Left cardiac atrium (tissue), 4 donors: Measurements from ENCODE around the gene FCRL6. TPM values are rescaled to one million over a fixed set of nuclear protein-coding genes. Genes with fewer than 3 reads are reported as not detected.
A peak's percentile ranks its signal among the peaks of the same experiment; 100 is the strongest.

Source experiments
- ATAC-seq, 2 donors: fragments of 200-7000 bp; cut with Tn5 transposase; one replicate each; pipeline ENCODE4 v1.9.1; 2020; ENCODE audit warnings: mild to moderate bottlenecking in 2 of 2, moderate library complexity in 2 of 2
- DNase-seq: peaks from one replicate; pipeline ENCODE4 v3.0.0-alpha.2; 2020
- intact Hi-C, 2 donors: fragments of 100-400 bp; cut with DNase I; formaldehyde crosslinking; loops; one replicate each; pipeline versions ENCODE4 v1.14.1 to v1.15.1; 2022 to 2023
- total RNA-seq, 2 donors: library from RNA; stranded (reverse); fragmentation: NEBNext Ultra II Directional; extraction: Animal tissue kit (Norgen Biotek cat#: 25700); gene quantifications; one replicate each; pipeline ENCODE4 v1.2.1, GENCODE V29; 2021
- donor health status: DM: no; HTN: yes; CAD: no.
- donor health status: DM: no; HTN: yes; CAD: no; lungs with severe emphysema.
- donor health status: DM: yes; HTN: yes; CAD: no.
- donor health status: Dilated cardiomyopathy.

FCRL6 gene
- total RNA-seq, 2 donors from 2014 or later, result 0.21 to 1.1 TPM

GRCh38 chr1:159854116-159854692 is 52.0 kb downstream of the FCRL6 start:
- ATAC-seq (peak; percentile 89 to 90), DNase-seq (peak; percentile 88)
- intact Hi-C loops, result loop anchor here in 1 of 2 donors (5.0 kb wide), 1 partner anchor 72 kb away; the partner anchor contains the start of gene DUSP23

- ATAC-seq (peak; percentile 97), DNase-seq (peak; percentile 90)
- intact Hi-C loops, result loop anchor here in 1 of 2 donors (5.0 kb wide), 1 partner anchor 72 kb away; the partner anchor contains the start of gene DUSP23
Measured at GRCh38 chr1:159854693-159855192, 52.6 kb downstream of the FCRL6 start.

- ATAC-seq, result no peak
- no peak for DNase-seq
- intact Hi-C loops, result no loop called here
Measured at GRCh38 chr1:159855709-159856108, 53.5 kb downstream of the FCRL6 start.

GRCh38 chr1:159856576-159856975 is 54.4 kb downstream of the FCRL6 start:
- DNase-seq (no peak), ATAC-seq (no peak)
- intact Hi-C loops, result no loop called here

GRCh38 chr1:159857889-159858288 is 55.7 kb downstream of the FCRL6 start:
- DNase-seq (no peak), ATAC-seq (no peak)
- intact Hi-C loops, result no loop called here

GRCh38 chr1:159859767-159860322 is 57.7 kb downstream of the FCRL6 start:
- intact Hi-C loops, result no loop called here
- DNase-seq (no peak), ATAC-seq (no peak)

GRCh38 chr1:159860456-159860855 is 58.3 kb downstream of the FCRL6 start:
- no peak for DNase-seq
- ATAC-seq, result peak; percentile 58 to 65
- intact Hi-C loops, result no loop called here

GRCh38 chr1:159861218-159861617 is 59.1 kb downstream of the FCRL6 start:
- intact Hi-C loops, result no loop called here
- DNase-seq (no peak), ATAC-seq (no peak)

- ATAC-seq, result no peak
- intact Hi-C loops, result no loop called here
- DNase-seq, result no peak
Measured at GRCh38 chr1:159862031-159862430, 59.9 kb downstream of the FCRL6 start.

- ATAC-seq (no peak), DNase-seq (no peak)
- intact Hi-C loops, result no loop called here
Measured at GRCh38 chr1:159862557-159862956, 60.4 kb downstream of the FCRL6 start, which contains the start of gene VSIG8. TSS of gene VSIG8 (minus strand) at chr1:159862657. CDS start at chr1:159862521, 136 bp downstream.

GRCh38 chr1:159864262-159864661 is 62.1 kb downstream of the FCRL6 start:
- DNase-seq (no peak), ATAC-seq (no peak)
- intact Hi-C loops, result no loop called here

Other genes with a start within 250 kb of the FCRL6 start
- not detected for gene APCS, start 214.5 kb upstream of the FCRL6 start, total RNA-seq
- gene CRP, start 87.8 kb upstream of the FCRL6 start, total RNA-seq, result not detected
- 10 to 100 TPM; 25.4 to 36.0 TPM for gene DUSP23, start 21.4 kb upstream of the FCRL6 start, total RNA-seq
- 1 to 10 TPM; 2.4 to 4.4 TPM for gene SLAMF8, start 24.5 kb downstream of the FCRL6 start, total RNA-seq
- gene VSIG8, start 60.3 kb downstream of the FCRL6 start, total RNA-seq, result not detected
- 1 to 10 TPM; 1.6 to 2.0 TPM for gene CFAP45, start 97.8 kb downstream of the FCRL6 start, total RNA-seq
- 100 to 1,000 TPM; 201 to 276 TPM for gene TAGLN2, start 123.1 kb downstream of the FCRL6 start, total RNA-seq
- 1 to 10 TPM; 1.4 to 3.3 TPM for gene IGSF9, start 143.3 kb downstream of the FCRL6 start, total RNA-seq
- gene SLAMF9, start 151.9 kb downstream of the FCRL6 start, total RNA-seq, result under 1 TPM in 1 of 2 donors, not detected in 1; 0.35 TPM
- 1 to 10 TPM; 3.3 to 3.4 TPM for gene PIGM, start 229.6 kb downstream of the FCRL6 start, total RNA-seq